ENCODE results near the gene SH3PXD2B.
"Not testable (repeated sequence)": the region's sequence is repeated elsewhere in the genome, so short reads cannot be mapped to it uniquely, and the experiment has no call there.

SH3PXD2B gene

DNA sequence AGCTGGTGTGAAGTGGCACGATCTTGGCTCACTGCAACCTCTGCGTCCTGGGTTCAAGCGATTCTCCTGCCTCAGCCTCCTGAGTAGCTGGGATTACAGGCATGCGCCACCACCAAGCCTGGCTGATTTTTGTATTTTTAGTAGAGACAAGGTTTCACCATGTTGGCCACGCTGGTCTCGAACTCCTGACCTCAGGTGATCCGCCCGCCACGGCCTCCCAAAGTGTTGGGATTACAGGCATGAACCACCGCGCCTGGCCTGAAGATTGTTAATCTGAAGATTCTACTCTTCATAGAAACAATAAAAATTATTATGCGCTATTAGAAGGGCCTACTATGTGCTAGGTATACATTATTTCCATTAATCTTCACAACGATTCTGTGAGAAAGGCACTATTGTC, 127.4 kb downstream of the SH3PXD2B start:
- not testable (repeated sequence) for H2BK5ac ChIP-seq (ENCODE audit: low read depth, low read length, poor library complexity, severe bottlenecking); H2AFZ ChIP-seq (ENCODE audit: low read depth, low read length); H3K4me2 ChIP-seq (ENCODE audit: low read length, poor library complexity, severe bottlenecking); H3K9ac ChIP-seq (ENCODE audit: low read length); H2BK120ac ChIP-seq (ENCODE audit: low read depth, low read length); H3K4ac ChIP-seq (ENCODE audit: low read depth in 1 of 2, low read length in 2 of 2); H3K23ac ChIP-seq (ENCODE audit: low read length in 2 of 2); H3K36me3 ChIP-seq (ENCODE audit: control insufficient read depth in 1 of 2, insufficient read depth in 2 of 2, low read depth in 1 of 2, low read length in 2 of 2); H2AK5ac ChIP-seq (ENCODE audit: low read length, severe bottlenecking); H3K27ac ChIP-seq (ENCODE audit: low read length, poor library complexity, severe bottlenecking); H3K4me3 ChIP-seq (ENCODE audit: insufficient read depth in 1 of 2, low read depth in 1 of 2, low read length in 2 of 2); H3K79me1 ChIP-seq (replicated peaks; ENCODE audit: low read length, poor library complexity, severe bottlenecking); H4K8ac ChIP-seq (ENCODE audit: low read length); H3K9me3 ChIP-seq (ENCODE audit: control insufficient read depth, low read length); H3K14ac ChIP-seq (ENCODE audit: low read length in 2 of 2); H2BK12ac ChIP-seq (ENCODE audit: low read length in 2 of 2); DNase-seq; H2BK15ac ChIP-seq (ENCODE audit: low read depth, poor library complexity, severe bottlenecking); H4K91ac ChIP-seq (ENCODE audit: low read length); H3K27me3 ChIP-seq (ENCODE audit: control insufficient read depth in 1 of 2, insufficient read depth in 1 of 2, low read length in 2 of 2); H3K18ac ChIP-seq (ENCODE audit: low read depth in 1 of 2, low read length in 2 of 2); H3K4me1 ChIP-seq (ENCODE audit: control insufficient read depth, insufficient read depth, low read depth, low read length)
- 85% methylated on average over 7 of the region's 13 CpGs for WGBS

GRCh38 chr5:172325452-172325851, 128.9 kb downstream of the SH3PXD2B start:
- Histone ChIP-seq H2BK120ac (ENCODE audit: low read depth, low read length) (no peak overlapping the region), H3K23ac (ENCODE audit: low read length in 2 of 2) (no peak overlapping the region), H3K9me3 (ENCODE audit: control insufficient read depth, low read length) (no peaks in the 10 kb centered on the region), H3K9ac (ENCODE audit: low read length) (no peak overlapping the region), H2AK5ac (ENCODE audit: low read length, severe bottlenecking) (no peak overlapping the region), H2BK5ac (ENCODE audit: low read depth, low read length, poor library complexity, severe bottlenecking) (no peak overlapping the region), H4K8ac (ENCODE audit: low read length) (no peak overlapping the region), H2BK15ac (ENCODE audit: low read depth, poor library complexity, severe bottlenecking) (no peak overlapping the region), H4K91ac (ENCODE audit: low read length) (no peak overlapping the region), H3K4me2 (ENCODE audit: low read length, poor library complexity, severe bottlenecking) (no peak overlapping the region), H3K27ac (ENCODE audit: low read length, poor library complexity, severe bottlenecking) (no peak overlapping the region), H3K36me3 (ENCODE audit: control insufficient read depth in 1 of 2, insufficient read depth in 2 of 2, low read depth in 1 of 2, low read length in 2 of 2) (no peaks in the 10 kb centered on the region), H3K4me1 (ENCODE audit: control insufficient read depth, insufficient read depth, low read depth, low read length) (peaks cover 2% of the 10 kb centered on the region), H3K18ac (ENCODE audit: low read depth in 1 of 2, low read length in 2 of 2) (no peak overlapping the region), H3K14ac (ENCODE audit: low read length in 2 of 2) (no peak overlapping the region), H3K4me3 (ENCODE audit: insufficient read depth in 1 of 2, low read depth in 1 of 2, low read length in 2 of 2) (no peak overlapping the region), H3K4ac (ENCODE audit: low read depth in 1 of 2, low read length in 2 of 2) (no peak overlapping the region), H2BK12ac (ENCODE audit: low read length in 2 of 2) (no peak overlapping the region), H3K27me3 (ENCODE audit: control insufficient read depth in 1 of 2, insufficient read depth in 1 of 2, low read length in 2 of 2) (no peaks in the 10 kb centered on the region), H2AFZ (ENCODE audit: low read depth, low read length) (no peak overlapping the region), H3K79me1 (replicated peaks; ENCODE audit: low read length, poor library complexity, severe bottlenecking) (no peaks in the 10 kb centered on the region)
- no peak for DNase-seq
- 90% methylated on average over 8 of the region's 9 CpGs for WGBS

DNA sequence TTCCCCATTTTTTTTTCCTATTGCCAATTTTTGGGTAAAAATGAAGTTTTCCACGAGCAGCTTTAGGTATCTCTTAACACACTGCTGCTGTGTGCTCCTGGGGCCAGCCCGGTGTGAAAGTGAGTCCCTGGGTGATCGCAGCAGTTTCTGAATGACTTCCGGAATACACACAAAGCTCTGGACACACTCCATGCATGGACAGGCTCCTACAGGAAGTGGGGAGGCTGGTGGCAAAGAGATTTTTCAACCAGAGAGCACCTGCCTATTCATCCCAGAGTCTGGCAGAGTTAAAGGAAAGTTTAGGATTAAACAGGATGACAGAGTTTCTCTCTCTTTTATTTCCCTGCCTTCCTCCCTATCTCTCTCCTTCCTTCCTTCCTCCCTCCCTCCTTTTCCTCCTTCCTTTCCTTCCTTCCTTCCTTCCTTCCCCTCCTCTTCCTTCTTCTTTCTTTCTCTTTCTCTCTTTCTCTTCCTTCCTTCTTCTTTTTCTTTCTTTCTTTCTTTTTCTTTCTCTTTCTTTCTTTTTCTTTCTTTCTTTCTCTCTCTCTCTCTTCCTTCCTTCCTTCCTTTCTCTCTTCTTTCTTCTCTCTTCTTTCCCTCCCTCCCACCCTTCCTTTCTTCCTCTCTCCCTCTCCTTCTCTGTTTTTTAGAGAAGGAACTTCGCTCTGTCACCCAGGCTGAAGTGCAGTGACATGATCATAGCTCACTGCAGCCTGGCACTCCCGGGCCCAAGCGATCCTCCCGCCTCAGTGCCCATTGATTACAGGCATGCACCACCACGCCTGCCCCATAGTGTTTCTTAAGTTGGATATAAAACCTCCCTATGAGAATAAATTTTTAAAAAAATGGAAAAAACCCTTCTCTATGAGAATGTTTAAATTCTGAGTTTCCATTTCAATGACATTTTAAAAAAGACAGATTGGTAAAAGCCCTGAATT, 132.0 kb downstream of the SH3PXD2B start:
- Histone ChIP-seq H3K23ac (ENCODE audit: low read length in 2 of 2) (no peak overlapping the region), H3K36me3 (ENCODE audit: control insufficient read depth in 1 of 2, insufficient read depth in 2 of 2, low read depth in 1 of 2, low read length in 2 of 2) (no peaks in the 10 kb centered on the region), H3K4me2 (ENCODE audit: low read length, poor library complexity, severe bottlenecking) (no peak overlapping the region), H3K9me3 (ENCODE audit: control insufficient read depth, low read length) (no peaks in the 10 kb centered on the region), H4K91ac (ENCODE audit: low read length) (no peak overlapping the region), H4K8ac (ENCODE audit: low read length) (no peak overlapping the region), H2BK15ac (ENCODE audit: low read depth, poor library complexity, severe bottlenecking) (no peak overlapping the region), H3K4me3 (ENCODE audit: insufficient read depth in 1 of 2, low read depth in 1 of 2, low read length in 2 of 2) (no peak overlapping the region), H2BK5ac (ENCODE audit: low read depth, low read length, poor library complexity, severe bottlenecking) (no peak overlapping the region), H2AFZ (ENCODE audit: low read depth, low read length) (no peak overlapping the region), H3K14ac (ENCODE audit: low read length in 2 of 2) (no peak overlapping the region), H2BK12ac (ENCODE audit: low read length in 2 of 2) (no peak overlapping the region), H3K79me1 (replicated peaks; ENCODE audit: low read length, poor library complexity, severe bottlenecking) (no peaks in the 10 kb centered on the region), H3K4ac (ENCODE audit: low read depth in 1 of 2, low read length in 2 of 2) (no peak overlapping the region), H2AK5ac (ENCODE audit: low read length, severe bottlenecking) (no peak overlapping the region), H3K4me1 (ENCODE audit: control insufficient read depth, insufficient read depth, low read depth, low read length) (peaks cover 2% of the 10 kb centered on the region), H3K18ac (ENCODE audit: low read depth in 1 of 2, low read length in 2 of 2) (no peak overlapping the region), H3K9ac (ENCODE audit: low read length) (no peak overlapping the region), H3K27ac (ENCODE audit: low read length, poor library complexity, severe bottlenecking) (no peak overlapping the region), H2BK120ac (ENCODE audit: low read depth, low read length) (no peak overlapping the region), H3K27me3 (ENCODE audit: control insufficient read depth in 1 of 2, insufficient read depth in 1 of 2, low read length in 2 of 2) (no peaks in the 10 kb centered on the region)
- no peak for DNase-seq
- WGBS: 78% methylated on average over 5 of the region's 9 CpGs

DNA sequence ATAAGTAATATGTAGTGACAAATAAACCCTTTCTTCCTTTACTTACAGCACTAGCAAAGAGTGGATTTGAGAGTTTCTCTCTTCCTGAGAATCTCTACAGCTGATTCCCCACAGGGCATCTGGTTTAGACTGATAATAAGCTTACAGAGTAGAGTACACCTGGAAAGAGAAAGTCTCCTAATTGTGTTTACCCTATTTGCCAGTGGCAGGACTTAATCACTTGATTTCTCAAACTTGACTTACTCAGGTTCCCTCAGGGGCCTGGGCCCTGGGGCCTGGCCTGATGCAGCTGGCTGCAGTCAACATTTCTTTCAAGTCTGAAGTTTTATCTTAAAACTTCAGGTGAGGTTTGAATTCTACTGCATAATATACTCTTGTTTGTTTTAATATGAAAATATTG, 132.7 kb downstream of the SH3PXD2B start:
- Histone ChIP-seq H2AFZ (ENCODE audit: low read depth, low read length) (no peak overlapping the region), H3K23ac (ENCODE audit: low read length in 2 of 2) (no peak overlapping the region), H4K8ac (ENCODE audit: low read length) (no peak overlapping the region), H2BK5ac (ENCODE audit: low read depth, low read length, poor library complexity, severe bottlenecking) (no peak overlapping the region), H4K91ac (ENCODE audit: low read length) (no peak overlapping the region), H3K9me3 (ENCODE audit: control insufficient read depth, low read length) (no peaks in the 10 kb centered on the region), H3K4ac (ENCODE audit: low read depth in 1 of 2, low read length in 2 of 2) (no peak overlapping the region), H3K9ac (ENCODE audit: low read length) (no peak overlapping the region), H2AK5ac (ENCODE audit: low read length, severe bottlenecking) (no peak overlapping the region), H3K4me3 (ENCODE audit: insufficient read depth in 1 of 2, low read depth in 1 of 2, low read length in 2 of 2) (no peak overlapping the region), H3K27ac (ENCODE audit: low read length, poor library complexity, severe bottlenecking) (no peak overlapping the region), H2BK120ac (ENCODE audit: low read depth, low read length) (no peak overlapping the region), H3K18ac (ENCODE audit: low read depth in 1 of 2, low read length in 2 of 2) (no peak overlapping the region), H2BK15ac (ENCODE audit: low read depth, poor library complexity, severe bottlenecking) (no peak overlapping the region), H3K79me1 (replicated peaks; ENCODE audit: low read length, poor library complexity, severe bottlenecking) (no peaks in the 10 kb centered on the region), H3K27me3 (ENCODE audit: control insufficient read depth in 1 of 2, insufficient read depth in 1 of 2, low read length in 2 of 2) (no peaks in the 10 kb centered on the region), H3K14ac (ENCODE audit: low read length in 2 of 2) (no peak overlapping the region), H3K4me1 (ENCODE audit: control insufficient read depth, insufficient read depth, low read depth, low read length) (peaks cover 2% of the 10 kb centered on the region), H3K36me3 (ENCODE audit: control insufficient read depth in 1 of 2, insufficient read depth in 2 of 2, low read depth in 1 of 2, low read length in 2 of 2) (no peaks in the 10 kb centered on the region), H3K4me2 (ENCODE audit: low read length, poor library complexity, severe bottlenecking) (no peak overlapping the region), H2BK12ac (ENCODE audit: low read length in 2 of 2) (no peak overlapping the region)
- no peak for DNase-seq
